ENCODE data around the gene PDE1A. TPM values are rescaled to one million over a fixed set of nuclear protein-coding genes. Genes with fewer than 3 reads are reported as not detected.
A peak's percentile ranks its signal among the peaks of the same experiment; 100 is the strongest.

Gene PDE1A
- total RNA-seq, 1 donor from 2014 or later, result 4.8 TPM

DNA sequence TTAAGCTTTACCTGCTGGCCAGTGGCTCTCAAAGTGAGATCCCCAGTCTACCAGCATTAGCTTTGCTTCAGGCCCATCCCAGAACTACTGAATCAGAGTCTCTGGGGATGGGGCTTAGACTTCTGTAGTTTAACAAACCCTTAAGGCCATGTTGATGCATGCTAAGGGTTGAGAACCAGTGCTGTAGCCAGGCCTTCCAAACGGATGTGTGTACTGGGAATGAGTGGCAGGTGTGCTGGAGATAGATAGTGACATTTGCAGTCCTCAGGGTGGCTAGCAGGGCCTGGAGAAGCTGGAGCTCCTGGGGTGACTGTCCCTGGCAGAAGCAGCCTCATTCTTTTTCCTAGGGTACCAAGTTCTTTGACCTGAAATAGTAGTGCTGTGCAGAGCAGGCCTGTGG lies 292.6 kb downstream of the PDE1A start:
- TF ChIP-seq, protein P1, sequence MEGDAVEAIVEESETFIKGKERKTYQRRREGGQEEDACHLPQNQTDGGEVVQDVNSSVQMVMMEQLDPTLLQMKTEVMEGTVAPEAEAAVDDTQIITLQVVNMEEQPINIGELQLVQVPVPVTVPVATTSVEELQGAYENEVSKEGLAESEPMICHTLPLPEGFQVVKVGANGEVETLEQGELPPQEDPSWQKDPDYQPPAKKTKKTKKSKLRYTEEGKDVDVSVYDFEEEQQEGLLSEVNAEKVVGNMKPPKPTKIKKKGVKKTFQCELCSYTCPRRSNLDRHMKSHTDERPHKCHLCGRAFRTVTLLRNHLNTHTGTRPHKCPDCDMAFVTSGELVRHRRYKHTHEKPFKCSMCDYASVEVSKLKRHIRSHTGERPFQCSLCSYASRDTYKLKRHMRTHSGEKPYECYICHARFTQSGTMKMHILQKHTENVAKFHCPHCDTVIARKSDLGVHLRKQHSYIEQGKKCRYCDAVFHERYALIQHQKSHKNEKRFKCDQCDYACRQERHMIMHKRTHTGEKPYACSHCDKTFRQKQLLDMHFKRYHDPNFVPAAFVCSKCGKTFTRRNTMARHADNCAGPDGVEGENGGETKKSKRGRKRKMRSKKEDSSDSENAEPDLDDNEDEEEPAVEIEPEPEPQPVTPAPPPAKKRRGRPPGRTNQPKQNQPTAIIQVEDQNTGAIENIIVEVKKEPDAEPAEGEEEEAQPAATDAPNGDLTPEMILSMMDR (IDR thresholded peaks at IDR 0.05), result no peak
- DNase-seq (ENCODE audit: low spot score in 2 of 2), result no peak
- Histone ChIP-seq H3K4me3 (no peak overlapping the region), H3K27ac (no peak overlapping the region), H3K4me1 (no peaks in the 10 kb centered on the region), H3K9me3 (no peaks in the 10 kb centered on the region), H3K36me3 (no peaks in the 10 kb centered on the region), H3K27me3 (no peaks in the 10 kb centered on the region)
- intact Hi-C loops (cut with DNase I), result no loop called here

DNA sequence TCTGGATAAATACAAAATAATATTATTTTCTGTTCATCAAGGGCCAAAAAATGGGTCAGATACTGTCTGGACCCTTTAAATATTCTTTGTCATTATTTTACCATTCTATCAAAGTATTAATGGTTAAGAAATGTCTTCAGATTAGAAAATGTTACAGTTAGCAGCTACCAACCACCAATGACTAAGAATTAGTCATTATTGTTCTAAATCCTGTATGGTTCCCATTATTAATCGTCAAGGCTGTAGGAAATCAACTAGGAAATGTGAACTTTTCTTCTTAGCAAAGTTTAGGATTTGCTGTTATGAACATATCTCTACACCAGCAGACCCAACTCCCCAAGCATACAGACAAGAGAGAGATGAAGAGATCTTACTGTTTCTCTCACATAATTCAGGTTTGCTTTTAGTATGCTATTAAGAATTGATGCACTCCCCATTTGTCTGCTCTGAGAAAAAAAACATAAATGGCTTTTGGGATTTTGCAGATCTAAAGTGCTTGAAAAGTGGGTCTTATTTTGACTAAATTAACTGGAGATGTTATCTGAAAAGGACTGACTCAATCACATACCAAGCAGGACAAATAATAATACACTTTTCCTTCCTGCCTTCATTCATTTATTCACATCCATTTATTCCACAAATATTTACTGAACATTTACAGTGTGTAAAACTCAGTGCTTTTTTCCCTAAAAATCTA lies 293.5 kb downstream of the PDE1A start:
- intact Hi-C loops (cut with DNase I), result no loop called here

DNA sequence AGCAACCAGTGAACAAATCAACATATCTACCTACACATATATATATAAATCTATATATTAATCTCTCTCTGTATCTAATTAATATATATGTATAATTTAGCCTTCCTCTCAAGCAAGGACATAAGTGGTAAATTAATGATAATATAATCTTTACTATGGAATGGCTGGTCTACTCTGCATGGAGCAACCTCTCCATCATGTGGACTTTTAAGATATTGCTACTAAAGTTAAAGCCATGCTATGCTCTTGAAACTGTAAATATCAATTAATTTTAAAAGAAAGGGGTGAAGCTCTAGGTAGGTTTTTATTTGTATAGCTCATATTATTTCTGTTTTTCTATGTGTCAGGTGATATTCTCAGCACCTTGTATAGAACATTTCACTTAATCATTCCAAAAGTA lies 294.2 kb downstream of the PDE1A start:
- Histone ChIP-seq H3K36me3 (no peaks in the 10 kb centered on the region), H3K27me3 (no peaks in the 10 kb centered on the region), H3K4me1 (no peaks in the 10 kb centered on the region), H3K9me3 (no peaks in the 10 kb centered on the region), H3K27ac (no peak overlapping the region), H3K4me3 (no peak overlapping the region)
- intact Hi-C loops (cut with DNase I), result no loop called here
- TF ChIP-seq, protein P1 (IDR thresholded peaks at IDR 0.05), result peak in 1 of 3 experiments; percentile 14
- DNase-seq (ENCODE audit: low spot score in 2 of 2), result no peak

More for the DNA sequence above, 293.5 kb downstream of the PDE1A start:
- no peaks in the 10 kb centered on the region for H3K4me1 ChIP-seq
- H3K4me3 ChIP-seq, result no peak overlapping the region
- TF ChIP-seq, protein P1 (IDR thresholded peaks at IDR 0.05), result no peak
- DNase-seq (ENCODE audit: low spot score in 2 of 2), result no peak
- H3K27ac ChIP-seq, result no peak overlapping the region
- H3K36me3 ChIP-seq, result no peaks in the 10 kb centered on the region
- no peaks in the 10 kb centered on the region for H3K27me3 ChIP-seq
- no peaks in the 10 kb centered on the region for H3K9me3 ChIP-seq

DNA sequence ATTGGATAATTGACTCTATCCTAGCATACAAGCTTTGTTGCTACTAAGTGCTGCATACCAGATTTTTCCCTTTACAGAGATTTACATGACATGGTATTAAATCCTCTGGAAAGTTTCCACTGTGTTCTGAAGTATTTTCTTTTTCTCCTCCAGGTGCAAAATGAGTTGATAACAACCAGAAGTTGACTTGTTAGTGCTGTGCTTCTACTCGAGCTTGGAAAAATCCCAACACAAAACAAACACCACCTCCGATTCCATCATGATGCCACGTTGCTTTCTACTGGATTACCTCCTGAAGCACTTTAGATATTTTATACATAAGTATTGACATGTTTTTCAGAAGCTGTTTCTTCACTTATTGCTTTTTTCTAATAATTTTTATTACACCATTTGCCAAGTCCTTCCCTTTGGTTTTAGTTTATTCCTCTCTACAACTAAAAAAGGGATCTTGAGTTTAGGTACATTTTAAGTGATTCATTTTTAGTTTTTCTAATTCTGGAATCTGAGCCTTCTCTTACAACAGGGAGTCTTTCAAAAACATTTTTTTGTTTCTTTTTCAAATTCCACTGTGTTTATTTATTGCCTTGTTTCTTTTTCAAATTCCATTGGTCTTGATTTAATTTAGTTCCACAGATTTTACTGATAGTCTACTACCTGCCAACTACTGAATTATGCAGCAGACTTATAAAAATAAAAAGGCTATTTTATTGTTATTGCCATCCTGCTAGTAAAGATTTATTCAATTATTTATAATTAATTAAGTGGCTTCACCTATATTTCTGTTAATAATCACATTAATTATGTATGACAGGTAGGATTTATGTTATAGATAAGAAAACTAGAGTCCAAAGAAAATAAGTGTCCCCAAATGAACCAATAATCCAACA lies 297.8 kb downstream of the PDE1A start:
- DNase-seq (ENCODE audit: low spot score in 2 of 2), result no peak
- H3K4me1 ChIP-seq, result no peaks in the 10 kb centered on the region
- H3K4me3 ChIP-seq, result no peak overlapping the region
- intact Hi-C loops (cut with DNase I), result no loop called here
- H3K36me3 ChIP-seq, result no peaks in the 10 kb centered on the region
- TF ChIP-seq, protein P1 (IDR thresholded peaks at IDR 0.05), result no peak
- H3K27ac ChIP-seq, result no peak overlapping the region
- no peaks in the 10 kb centered on the region for H3K27me3 ChIP-seq
- peaks cover 0 to 2% of the 10 kb centered on the region in 2 donors for H3K9me3 ChIP-seq

DNA sequence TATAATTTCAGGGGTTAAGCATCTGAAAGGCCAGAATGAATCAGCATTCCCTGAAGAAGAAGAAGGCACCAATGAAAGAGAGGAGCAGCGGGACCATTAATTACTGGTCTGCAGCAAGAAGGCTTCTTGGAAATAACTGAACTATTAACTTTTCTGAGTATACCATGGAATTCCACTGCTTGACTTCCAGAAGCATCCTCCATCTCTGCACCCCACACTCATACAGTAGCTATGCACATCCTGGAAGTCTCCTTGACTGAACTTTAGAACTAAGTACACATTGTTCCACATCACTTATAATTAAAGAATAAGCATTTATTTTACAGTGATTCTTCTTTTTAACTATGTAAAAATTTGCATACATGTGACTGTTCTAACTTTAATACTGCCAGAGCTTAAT lies 309.6 kb downstream of the PDE1A start:
- no peak for DNase-seq (ENCODE audit: low spot score in 2 of 2)
- intact Hi-C loops (cut with DNase I), result no loop called here
- TF ChIP-seq, protein P1 (IDR thresholded peaks at IDR 0.05), result no peak

More for the DNA sequence above, 309.6 kb downstream of the PDE1A start:
- H3K9me3 ChIP-seq, result no peaks in the 10 kb centered on the region
- H3K27me3 ChIP-seq, result no peaks in the 10 kb centered on the region
- no peaks in the 10 kb centered on the region for H3K36me3 ChIP-seq
- H3K4me1 ChIP-seq, result no peaks in the 10 kb centered on the region
- H3K4me3 ChIP-seq, result no peak overlapping the region
- no peak overlapping the region for H3K27ac ChIP-seq
